Glutamatergic neuron (in vitro differentiated cells): ENCODE results near the gene MTF1. TPM values are rescaled to one million over a fixed set of nuclear protein-coding genes. Genes with fewer than 3 reads are reported as not detected.
"Not testable (repeated sequence)": the region's sequence is repeated elsewhere in the genome, so short reads cannot be mapped to it uniquely, and the experiment has no call there.

Experiments
- DNase-seq: peaks from one replicate; pipeline ENCODE4 v3.0.0; 2022
- H3K27ac Mint-ChIP-seq: one replicate; pipeline ENCODE4 v1.8.0; 2020; ENCODE audit warnings: mild to moderate bottlenecking, mixed read lengths, inconsistent platforms; ENCODE audit not compliant: unreplicated experiment
- H3K27me3 Mint-ChIP-seq: one replicate; pipeline ENCODE4 v1.8.0; 2020; ENCODE audit warnings: mild to moderate bottlenecking, moderate library complexity, mixed read lengths, inconsistent platforms; ENCODE audit not compliant: unreplicated experiment
- H3K36me3 Mint-ChIP-seq: one replicate; pipeline ENCODE4 v1.8.0; 2020; ENCODE audit warnings: mild to moderate bottlenecking, mixed read lengths, inconsistent platforms; ENCODE audit not compliant: unreplicated experiment
- H3K4me1 Mint-ChIP-seq: one replicate; pipeline ENCODE4 v1.8.0; 2020; ENCODE audit warnings: mild to moderate bottlenecking, low read depth, mixed read lengths, inconsistent platforms; ENCODE audit not compliant: unreplicated experiment
- H3K4me3 Mint-ChIP-seq: one replicate; pipeline ENCODE4 v1.8.0; 2020; ENCODE audit warnings: mild to moderate bottlenecking, mixed read lengths, inconsistent platforms; ENCODE audit not compliant: unreplicated experiment
- H3K9me3 Mint-ChIP-seq: one replicate; pipeline ENCODE4 v1.8.0; 2020; ENCODE audit warnings: mild to moderate bottlenecking, moderate library complexity, mixed read lengths, inconsistent platforms; ENCODE audit not compliant: unreplicated experiment
- total RNA-seq: library from RNA; stranded (reverse); fragmentation: NEBNext Ultra II Directional; extraction: Animal tissue kit (Norgen Biotek cat#: 25700); gene quantifications from one replicate; pipeline ENCODE4 v1.2.1, GENCODE V29; 2021; ENCODE audit not compliant: unreplicated experiment
- TF ChIP-seq, protein P1 (sequence below): fragments of 200-600 bp; sonication (generic); IDR thresholded peaks from one replicate; pipeline ENCODE4 v1.5.0; 2021; ENCODE audit not compliant: partially characterized antibody, unreplicated experiment

Gene MTF1
- total RNA-seq, 1 donor from 2014 or later: 15.5 TPM

DNA sequence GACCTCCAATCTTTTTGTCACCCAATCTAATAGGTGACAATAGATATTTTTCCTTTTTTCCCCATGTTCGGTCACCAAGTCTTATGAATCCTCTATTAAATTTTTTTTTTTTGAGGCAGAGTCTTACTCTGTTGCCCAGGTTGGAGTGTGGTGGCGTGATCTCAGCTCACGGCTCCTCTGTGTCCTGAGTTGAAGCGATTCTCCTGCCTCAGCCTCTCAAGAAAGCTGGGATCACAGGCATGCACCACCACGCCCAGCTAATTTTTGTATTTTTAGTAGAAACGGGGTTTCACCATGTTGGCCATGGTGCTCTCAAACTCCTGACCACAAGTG is 42.5 kb upstream of the MTF1 start:
- Mint-ChIP-seq H3K27ac (no peak overlapping the region), H3K36me3 (peaks cover under 1% of the 10 kb centered on the region), H3K27me3 (peaks cover 5% of the 10 kb centered on the region), H3K4me1 (no peaks in the 10 kb centered on the region), H3K4me3 (no peak overlapping the region), H3K9me3 (no peaks in the 10 kb centered on the region)
- DNase-seq: no peak
- TF ChIP-seq, protein P1, sequence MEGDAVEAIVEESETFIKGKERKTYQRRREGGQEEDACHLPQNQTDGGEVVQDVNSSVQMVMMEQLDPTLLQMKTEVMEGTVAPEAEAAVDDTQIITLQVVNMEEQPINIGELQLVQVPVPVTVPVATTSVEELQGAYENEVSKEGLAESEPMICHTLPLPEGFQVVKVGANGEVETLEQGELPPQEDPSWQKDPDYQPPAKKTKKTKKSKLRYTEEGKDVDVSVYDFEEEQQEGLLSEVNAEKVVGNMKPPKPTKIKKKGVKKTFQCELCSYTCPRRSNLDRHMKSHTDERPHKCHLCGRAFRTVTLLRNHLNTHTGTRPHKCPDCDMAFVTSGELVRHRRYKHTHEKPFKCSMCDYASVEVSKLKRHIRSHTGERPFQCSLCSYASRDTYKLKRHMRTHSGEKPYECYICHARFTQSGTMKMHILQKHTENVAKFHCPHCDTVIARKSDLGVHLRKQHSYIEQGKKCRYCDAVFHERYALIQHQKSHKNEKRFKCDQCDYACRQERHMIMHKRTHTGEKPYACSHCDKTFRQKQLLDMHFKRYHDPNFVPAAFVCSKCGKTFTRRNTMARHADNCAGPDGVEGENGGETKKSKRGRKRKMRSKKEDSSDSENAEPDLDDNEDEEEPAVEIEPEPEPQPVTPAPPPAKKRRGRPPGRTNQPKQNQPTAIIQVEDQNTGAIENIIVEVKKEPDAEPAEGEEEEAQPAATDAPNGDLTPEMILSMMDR: no peak

DNA sequence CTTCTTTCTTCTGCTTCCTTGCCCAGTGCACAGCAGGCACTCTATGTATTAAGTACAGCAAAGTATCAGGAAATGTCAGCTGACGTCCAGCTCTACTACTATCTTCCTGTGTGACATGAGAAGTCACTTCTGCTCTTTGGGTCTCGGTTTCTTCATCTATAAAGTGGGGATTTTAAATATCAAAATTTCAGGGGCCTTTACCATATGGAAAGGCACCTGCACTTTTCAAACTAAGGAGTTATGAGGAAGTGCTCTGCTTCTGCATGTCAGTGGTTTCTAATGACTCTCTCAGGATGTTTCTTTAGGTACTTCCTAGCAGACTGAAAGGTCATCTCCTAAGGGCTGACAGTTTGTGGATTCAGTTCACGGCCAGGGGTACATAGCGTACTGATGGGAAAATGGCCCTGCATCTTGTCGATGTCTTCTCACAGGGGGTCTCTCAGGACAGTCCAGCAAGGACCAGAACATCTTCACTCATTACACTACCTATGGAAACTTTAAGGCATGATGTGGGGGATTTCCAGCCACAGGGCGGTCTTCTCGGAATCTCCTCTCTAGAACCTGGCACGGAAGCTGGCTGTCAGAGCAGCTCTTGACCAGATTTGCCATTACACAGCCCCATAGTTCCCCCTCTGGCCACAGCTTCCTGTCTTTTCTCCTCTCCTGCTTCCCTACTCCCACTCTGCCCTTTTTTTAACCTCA is 42.0 kb upstream of the MTF1 start:
- TF ChIP-seq, protein P1: no peak
- DNase-seq: no peak
- H3K9me3 Mint-ChIP-seq: no peaks in the 10 kb centered on the region
- H3K27ac Mint-ChIP-seq: no peak overlapping the region
- H3K27me3 Mint-ChIP-seq: peaks cover 5% of the 10 kb centered on the region
- no peaks in the 10 kb centered on the region for H3K4me1 Mint-ChIP-seq
- H3K4me3 Mint-ChIP-seq: no peak overlapping the region
- no peaks in the 10 kb centered on the region for H3K36me3 Mint-ChIP-seq

DNA sequence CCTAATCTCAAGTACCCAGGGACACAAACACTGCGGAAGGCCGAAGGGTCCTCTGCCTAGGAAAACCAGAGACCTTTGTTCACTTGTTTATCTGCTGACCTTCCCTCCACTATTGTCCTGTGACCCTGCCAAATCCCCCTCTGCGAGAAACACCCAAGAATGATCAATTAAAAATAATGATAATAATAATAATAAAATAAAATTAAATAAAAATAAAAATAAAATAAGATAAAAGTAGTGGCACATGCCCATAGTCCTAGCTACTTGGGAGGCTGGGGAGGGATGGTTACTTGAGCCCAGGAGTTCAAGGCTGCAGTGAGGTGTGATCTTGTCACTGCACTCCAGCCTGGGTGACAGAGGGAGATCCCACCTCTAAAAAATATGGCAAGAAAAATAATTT is 38.2 kb upstream of the MTF1 start:
- not testable (repeated sequence) for H3K4me3 Mint-ChIP-seq, DNase-seq, H3K9me3 Mint-ChIP-seq, H3K36me3 Mint-ChIP-seq, H3K27me3 Mint-ChIP-seq, H3K4me1 Mint-ChIP-seq, H3K27ac Mint-ChIP-seq

DNA sequence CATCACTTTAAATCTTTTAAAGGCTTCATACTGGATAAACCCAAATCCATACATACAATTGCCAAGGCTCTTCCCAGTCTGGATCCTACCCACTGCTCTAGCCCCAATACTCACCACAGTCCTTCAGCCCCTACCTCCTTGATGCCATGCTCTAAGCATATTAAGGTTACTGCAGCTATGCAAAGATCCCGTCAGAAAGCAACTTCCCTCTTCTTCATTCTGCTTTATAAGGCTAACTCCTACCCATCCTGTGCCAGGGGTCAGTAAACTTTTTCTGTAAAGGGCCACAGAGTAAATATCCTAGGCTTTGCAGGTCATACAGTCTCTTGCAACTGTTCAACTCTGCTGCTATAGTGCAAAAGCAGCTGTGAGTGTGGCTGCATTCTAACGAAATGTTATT is 34.3 kb upstream of the MTF1 start:
- Mint-ChIP-seq H3K9me3 (no peaks in the 10 kb centered on the region), H3K4me1 (no peaks in the 10 kb centered on the region), H3K36me3 (no peaks in the 10 kb centered on the region), H3K4me3 (no peak overlapping the region), H3K27me3 (no peaks in the 10 kb centered on the region), H3K27ac (no peak overlapping the region)
- TF ChIP-seq, protein P1: no peak
- no peak for DNase-seq

DNA sequence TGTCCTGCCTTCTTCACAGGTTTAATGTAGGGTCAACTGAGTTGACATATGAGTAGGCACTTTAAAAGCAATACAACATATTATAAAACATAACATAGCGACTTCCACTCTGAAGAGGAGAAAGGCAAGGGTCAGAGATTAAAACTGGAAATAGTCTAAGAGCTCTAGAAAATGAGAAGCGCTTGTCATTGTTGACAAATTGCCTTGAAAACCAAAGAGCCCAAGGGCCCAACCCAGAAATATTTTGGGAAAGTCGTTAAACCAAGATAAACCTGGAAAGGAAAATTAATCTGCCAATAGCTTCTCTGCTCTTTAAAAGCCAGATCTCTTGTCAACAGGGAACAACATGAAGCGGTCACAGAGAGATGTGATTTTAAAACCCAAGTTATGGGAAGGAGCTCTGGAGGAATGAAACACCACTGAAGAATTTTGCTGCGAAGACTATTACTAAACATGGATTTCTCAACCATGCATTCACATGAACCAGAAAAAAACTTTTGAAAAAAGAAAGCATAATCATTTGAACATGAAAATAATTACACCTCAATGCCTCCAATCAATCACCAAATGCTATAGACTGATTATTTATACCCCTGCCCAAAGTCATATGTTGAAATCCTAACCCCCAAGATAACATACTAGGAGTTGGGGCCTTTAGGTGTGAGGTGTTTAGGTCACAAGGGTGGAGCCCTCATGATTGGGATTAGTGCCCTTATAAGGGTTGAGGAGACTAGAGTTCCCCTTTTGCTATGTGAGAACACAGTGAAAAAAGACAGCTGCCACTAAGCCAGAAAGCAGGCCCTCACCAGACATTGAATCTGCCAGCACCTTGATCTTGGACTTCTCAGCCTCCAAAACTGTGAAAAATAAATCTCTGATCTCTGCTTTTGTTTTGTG is 33.0 kb upstream of the MTF1 start:
- TF ChIP-seq, protein P1: no peak
- Mint-ChIP-seq H3K36me3 (no peaks in the 10 kb centered on the region), H3K27me3 (no peaks in the 10 kb centered on the region), H3K4me1 (no peaks in the 10 kb centered on the region), H3K4me3 (no peak overlapping the region), H3K9me3 (no peaks in the 10 kb centered on the region), H3K27ac (no peak overlapping the region)
- no peak for DNase-seq
